ENCODE measurements around the gene FOXP2.

DNA sequence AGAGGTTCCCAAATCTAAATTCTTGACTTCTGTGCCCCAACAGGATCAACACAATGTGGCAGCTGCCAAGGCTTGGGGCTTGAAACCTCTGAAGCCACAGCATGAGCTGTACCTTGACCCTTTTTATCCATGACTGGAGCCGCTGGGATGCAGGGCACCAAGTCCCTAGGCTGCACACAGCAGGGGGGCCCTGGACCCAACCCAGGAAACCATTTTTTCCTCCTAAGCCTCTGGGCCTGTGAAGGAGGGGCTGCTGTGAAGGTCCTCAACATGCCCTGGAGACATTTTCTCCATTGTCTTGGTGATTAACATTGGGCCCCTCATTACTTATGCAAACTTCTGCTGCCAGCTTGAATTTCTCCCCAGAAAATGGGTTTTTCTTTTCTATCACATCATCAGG, 72.6 kb downstream of the FOXP2 start:
- TF ChIP-seq, protein P1, sequence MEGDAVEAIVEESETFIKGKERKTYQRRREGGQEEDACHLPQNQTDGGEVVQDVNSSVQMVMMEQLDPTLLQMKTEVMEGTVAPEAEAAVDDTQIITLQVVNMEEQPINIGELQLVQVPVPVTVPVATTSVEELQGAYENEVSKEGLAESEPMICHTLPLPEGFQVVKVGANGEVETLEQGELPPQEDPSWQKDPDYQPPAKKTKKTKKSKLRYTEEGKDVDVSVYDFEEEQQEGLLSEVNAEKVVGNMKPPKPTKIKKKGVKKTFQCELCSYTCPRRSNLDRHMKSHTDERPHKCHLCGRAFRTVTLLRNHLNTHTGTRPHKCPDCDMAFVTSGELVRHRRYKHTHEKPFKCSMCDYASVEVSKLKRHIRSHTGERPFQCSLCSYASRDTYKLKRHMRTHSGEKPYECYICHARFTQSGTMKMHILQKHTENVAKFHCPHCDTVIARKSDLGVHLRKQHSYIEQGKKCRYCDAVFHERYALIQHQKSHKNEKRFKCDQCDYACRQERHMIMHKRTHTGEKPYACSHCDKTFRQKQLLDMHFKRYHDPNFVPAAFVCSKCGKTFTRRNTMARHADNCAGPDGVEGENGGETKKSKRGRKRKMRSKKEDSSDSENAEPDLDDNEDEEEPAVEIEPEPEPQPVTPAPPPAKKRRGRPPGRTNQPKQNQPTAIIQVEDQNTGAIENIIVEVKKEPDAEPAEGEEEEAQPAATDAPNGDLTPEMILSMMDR (CRISPR knock-in tag; IDR thresholded peaks at IDR 0.05) = no peak
- TF ChIP-seq, protein P2, sequence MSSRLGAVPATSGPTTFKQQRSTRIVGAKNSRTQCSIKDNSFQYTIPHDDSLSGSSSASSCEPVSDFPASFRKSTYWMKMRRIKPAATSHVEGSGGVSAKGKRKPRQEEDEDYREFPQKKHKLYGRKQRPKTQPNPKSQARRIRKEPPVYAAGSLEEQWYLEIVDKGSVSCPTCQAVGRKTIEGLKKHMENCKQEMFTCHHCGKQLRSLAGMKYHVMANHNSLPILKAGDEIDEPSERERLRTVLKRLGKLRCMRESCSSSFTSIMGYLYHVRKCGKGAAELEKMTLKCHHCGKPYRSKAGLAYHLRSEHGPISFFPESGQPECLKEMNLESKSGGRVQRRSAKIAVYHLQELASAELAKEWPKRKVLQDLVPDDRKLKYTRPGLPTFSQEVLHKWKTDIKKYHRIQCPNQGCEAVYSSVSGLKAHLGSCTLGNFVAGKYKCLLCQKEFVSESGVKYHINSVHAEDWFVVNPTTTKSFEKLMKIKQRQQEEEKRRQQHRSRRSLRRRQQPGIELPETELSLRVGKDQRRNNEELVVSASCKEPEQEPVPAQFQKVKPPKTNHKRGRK (CRISPR knock-in tag; IDR thresholded peaks at IDR 0.05) = no peak
- TF ChIP-seq TAF1 (CRISPR knock-in tag; IDR thresholded peaks at IDR 0.05) (no peak), TCF12 (IDR thresholded peaks at IDR 0.05) (no peak), TCF12 (CRISPR knock-in tag; IDR thresholded peaks at IDR 0.05) (no peak), POLR2AphosphoS5 (IDR thresholded peaks at IDR 0.05; ENCODE audit: low read depth, low read length) (no peak), ZNF383 (CRISPR knock-in tag; IDR thresholded peaks at IDR 0.05; ENCODE audit: borderline replicate concordance) (no peak), SYNCRIP (IDR thresholded peaks at IDR 0.05; ENCODE audit: insufficient read depth, low read depth, low read length) (no peak), HES4 (CRISPR knock-in tag; IDR thresholded peaks at IDR 0.05; ENCODE audit: borderline replicate concordance) (no peak)
